H1 (cell line): ENCODE data around the gene CDH8. TPM values are rescaled to one million over a fixed set of nuclear protein-coding genes. Genes with fewer than 3 reads are reported as not detected.

Experiments used
- CREB1 ChIP-seq: IDR thresholded peaks from 2 replicates; pipeline ENCODE4 v1.6.1; 2012; ENCODE audit warnings: inconsistent platforms
- EP300 ChIP-seq, 2 experiments: IDR thresholded peaks; 1 replicate in 1 of 2; 2 replicates in 1 of 2; pipeline ENCODE4 v1.6.1; 2011 to 2012; ENCODE audit warnings: low read depth in 2 of 2, low read length in 2 of 2, mild to moderate bottlenecking in 2 of 2, borderline replicate concordance in 1 of 2, inconsistent platforms in 1 of 2, moderate library complexity in 1 of 2
- HDAC6 ChIP-seq: IDR thresholded peaks from one replicate; pipeline ENCODE4 v1.7.1; 2012; ENCODE audit warnings: low read depth, mild to moderate bottlenecking, inconsistent platforms, low read length, moderate library complexity
- POLR2AphosphoS5 ChIP-seq: IDR thresholded peaks from 2 replicates; pipeline ENCODE4 v1.6.1; 2011; ENCODE audit warnings: low read depth, low read length
- RAD21 ChIP-seq, 2 experiments: IDR thresholded peaks in 1 of 2; conservative IDR thresholded peaks in 1 of 2; 2 replicates each; pipeline ENCODE4 v1.6.1; 2011; ENCODE audit warnings: low read depth in 2 of 2, low read length in 2 of 2, improper control_type of control experiment in 1 of 2, inconsistent platforms in 1 of 2, mild to moderate bottlenecking in 1 of 2, moderate library complexity in 1 of 2
- RNF2 ChIP-seq: fragments of 200-900, 300-1000 bp; sonication (generic); IDR thresholded peaks from 2 replicates; pipeline ENCODE4 v1.7.1; 2016; ENCODE audit warnings: borderline replicate concordance, low read depth, mild to moderate bottlenecking, antibody characterized with exemption, low read length; ENCODE audit not compliant: poor library complexity, severe bottlenecking; ENCODE audit errors: missing control alignments
- polyA plus RNA-seq, 7 experiments: library from polyadenylated mRNA; depleted of rRNA in 3 of 7; stranded (reverse) in 5 of 7; unstranded in 2 of 7; fragments of >200 nt in 5 of 7; fragments of 200-250 nt in 2 of 7; gene quantifications; 1 replicate in 5 of 7; 2 replicates in 1 of 7; 4 replicates in 1 of 7; pipeline versions ENCODE4 v1.2.1 to v1.2.3, GENCODE V29; 2011 to 2013; ENCODE audit warnings: missing spikeins in 2 of 7, mixed read lengths in 2 of 7
- total RNA-seq: library from RNA; stranded (reverse); fragmentation: NEBNext Ultra II Directional; extraction: Animal tissue kit (Norgen Biotek cat#: 25700); gene quantifications from 2 replicates; pipeline ENCODE4 v1.2.1, GENCODE V29; 2021
- TF ChIP-seq, protein P1 (sequence below): fragments of 300-600 bp; sonication (generic); IDR thresholded peaks from 2 replicates; pipeline ENCODE4 v1.7.1; 2012; ENCODE audit warnings: low read length, moderate library complexity, mild to moderate bottlenecking, inconsistent platforms; ENCODE audit not compliant: insufficient replicate concordance

The CDH8 gene
- total and polyA plus RNA-seq, 2 of the 8 experiments (the other 6 are each of a cell fraction or from before 2014, with no cell fraction given) = 7.7 to 8.4 TPM

DNA sequence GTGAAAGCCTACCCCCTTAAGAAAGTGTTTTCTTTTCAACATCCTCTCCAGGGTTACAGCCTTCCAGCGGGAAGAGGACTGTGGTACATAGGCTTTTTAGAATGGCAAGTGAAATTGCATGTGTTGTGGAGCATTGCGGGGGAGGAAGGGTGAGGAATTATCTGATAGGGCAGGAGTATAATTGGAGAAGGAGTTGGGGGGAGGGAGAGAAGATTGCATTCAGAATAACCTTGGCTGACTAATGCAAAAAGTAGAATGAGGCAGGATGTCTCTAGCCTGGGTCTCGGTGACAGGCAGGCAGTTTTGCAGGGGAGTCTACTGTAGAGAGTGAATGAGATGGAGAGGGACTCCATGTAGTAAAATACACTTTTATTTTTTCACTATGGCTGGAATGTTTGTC lies 2.4 kb upstream of the CDH8 start (continued):
- TF ChIP-seq, protein P1, sequence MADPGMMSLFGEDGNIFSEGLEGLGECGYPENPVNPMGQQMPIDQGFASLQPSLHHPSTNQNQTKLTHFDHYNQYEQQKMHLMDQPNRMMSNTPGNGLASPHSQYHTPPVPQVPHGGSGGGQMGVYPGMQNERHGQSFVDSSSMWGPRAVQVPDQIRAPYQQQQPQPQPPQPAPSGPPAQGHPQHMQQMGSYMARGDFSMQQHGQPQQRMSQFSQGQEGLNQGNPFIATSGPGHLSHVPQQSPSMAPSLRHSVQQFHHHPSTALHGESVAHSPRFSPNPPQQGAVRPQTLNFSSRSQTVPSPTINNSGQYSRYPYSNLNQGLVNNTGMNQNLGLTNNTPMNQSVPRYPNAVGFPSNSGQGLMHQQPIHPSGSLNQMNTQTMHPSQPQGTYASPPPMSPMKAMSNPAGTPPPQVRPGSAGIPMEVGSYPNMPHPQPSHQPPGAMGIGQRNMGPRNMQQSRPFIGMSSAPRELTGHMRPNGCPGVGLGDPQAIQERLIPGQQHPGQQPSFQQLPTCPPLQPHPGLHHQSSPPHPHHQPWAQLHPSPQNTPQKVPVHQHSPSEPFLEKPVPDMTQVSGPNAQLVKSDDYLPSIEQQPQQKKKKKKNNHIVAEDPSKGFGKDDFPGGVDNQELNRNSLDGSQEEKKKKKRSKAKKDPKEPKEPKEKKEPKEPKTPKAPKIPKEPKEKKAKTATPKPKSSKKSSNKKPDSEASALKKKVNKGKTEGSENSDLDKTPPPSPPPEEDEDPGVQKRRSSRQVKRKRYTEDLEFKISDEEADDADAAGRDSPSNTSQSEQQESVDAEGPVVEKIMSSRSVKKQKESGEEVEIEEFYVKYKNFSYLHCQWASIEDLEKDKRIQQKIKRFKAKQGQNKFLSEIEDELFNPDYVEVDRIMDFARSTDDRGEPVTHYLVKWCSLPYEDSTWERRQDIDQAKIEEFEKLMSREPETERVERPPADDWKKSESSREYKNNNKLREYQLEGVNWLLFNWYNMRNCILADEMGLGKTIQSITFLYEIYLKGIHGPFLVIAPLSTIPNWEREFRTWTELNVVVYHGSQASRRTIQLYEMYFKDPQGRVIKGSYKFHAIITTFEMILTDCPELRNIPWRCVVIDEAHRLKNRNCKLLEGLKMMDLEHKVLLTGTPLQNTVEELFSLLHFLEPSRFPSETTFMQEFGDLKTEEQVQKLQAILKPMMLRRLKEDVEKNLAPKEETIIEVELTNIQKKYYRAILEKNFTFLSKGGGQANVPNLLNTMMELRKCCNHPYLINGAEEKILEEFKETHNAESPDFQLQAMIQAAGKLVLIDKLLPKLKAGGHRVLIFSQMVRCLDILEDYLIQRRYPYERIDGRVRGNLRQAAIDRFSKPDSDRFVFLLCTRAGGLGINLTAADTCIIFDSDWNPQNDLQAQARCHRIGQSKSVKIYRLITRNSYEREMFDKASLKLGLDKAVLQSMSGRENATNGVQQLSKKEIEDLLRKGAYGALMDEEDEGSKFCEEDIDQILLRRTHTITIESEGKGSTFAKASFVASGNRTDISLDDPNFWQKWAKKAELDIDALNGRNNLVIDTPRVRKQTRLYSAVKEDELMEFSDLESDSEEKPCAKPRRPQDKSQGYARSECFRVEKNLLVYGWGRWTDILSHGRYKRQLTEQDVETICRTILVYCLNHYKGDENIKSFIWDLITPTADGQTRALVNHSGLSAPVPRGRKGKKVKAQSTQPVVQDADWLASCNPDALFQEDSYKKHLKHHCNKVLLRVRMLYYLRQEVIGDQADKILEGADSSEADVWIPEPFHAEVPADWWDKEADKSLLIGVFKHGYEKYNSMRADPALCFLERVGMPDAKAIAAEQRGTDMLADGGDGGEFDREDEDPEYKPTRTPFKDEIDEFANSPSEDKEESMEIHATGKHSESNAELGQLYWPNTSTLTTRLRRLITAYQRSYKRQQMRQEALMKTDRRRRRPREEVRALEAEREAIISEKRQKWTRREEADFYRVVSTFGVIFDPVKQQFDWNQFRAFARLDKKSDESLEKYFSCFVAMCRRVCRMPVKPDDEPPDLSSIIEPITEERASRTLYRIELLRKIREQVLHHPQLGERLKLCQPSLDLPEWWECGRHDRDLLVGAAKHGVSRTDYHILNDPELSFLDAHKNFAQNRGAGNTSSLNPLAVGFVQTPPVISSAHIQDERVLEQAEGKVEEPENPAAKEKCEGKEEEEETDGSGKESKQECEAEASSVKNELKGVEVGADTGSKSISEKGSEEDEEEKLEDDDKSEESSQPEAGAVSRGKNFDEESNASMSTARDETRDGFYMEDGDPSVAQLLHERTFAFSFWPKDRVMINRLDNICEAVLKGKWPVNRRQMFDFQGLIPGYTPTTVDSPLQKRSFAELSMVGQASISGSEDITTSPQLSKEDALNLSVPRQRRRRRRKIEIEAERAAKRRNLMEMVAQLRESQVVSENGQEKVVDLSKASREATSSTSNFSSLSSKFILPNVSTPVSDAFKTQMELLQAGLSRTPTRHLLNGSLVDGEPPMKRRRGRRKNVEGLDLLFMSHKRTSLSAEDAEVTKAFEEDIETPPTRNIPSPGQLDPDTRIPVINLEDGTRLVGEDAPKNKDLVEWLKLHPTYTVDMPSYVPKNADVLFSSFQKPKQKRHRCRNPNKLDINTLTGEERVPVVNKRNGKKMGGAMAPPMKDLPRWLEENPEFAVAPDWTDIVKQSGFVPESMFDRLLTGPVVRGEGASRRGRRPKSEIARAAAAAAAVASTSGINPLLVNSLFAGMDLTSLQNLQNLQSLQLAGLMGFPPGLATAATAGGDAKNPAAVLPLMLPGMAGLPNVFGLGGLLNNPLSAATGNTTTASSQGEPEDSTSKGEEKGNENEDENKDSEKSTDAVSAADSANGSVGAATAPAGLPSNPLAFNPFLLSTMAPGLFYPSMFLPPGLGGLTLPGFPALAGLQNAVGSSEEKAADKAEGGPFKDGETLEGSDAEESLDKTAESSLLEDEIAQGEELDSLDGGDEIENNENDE = no peak
- TF ChIP-seq HDAC6 = no peak
- no peak for TF ChIP-seq CREB1
- TF ChIP-seq RNF2 = no peak
- TF ChIP-seq POLR2AphosphoS5 = no peak
- no peak for TF ChIP-seq RAD21 (IDR thresholded peaks at IDR 0.05 in 1 of 2, conservative IDR thresholded peaks at IDR 0.05 in 1 of 2; ENCODE audit: low read depth in 2 of 2, low read length in 2 of 2)
- no peak for TF ChIP-seq EP300 (IDR thresholded peaks at IDR 0.05; ENCODE audit: borderline replicate concordance in 1 of 2, low read depth in 2 of 2, low read length in 2 of 2)
